ENCODE data around the gene LRRC15.
A peak's percentile ranks its signal among the peaks of the same experiment; 100 is the strongest.

The LRRC15 gene

GRCh38 chr3:194344012-194344411, 25.5 kb downstream of the LRRC15 start:
- DNase-seq (no peak), ATAC-seq (replicated peaks) (peak; percentile 76 to 83)
- H3K4me1 Mint-ChIP-seq, result peaks cover 0 to 5% of the 10 kb centered on the region in 2 donors
- H3K27ac Mint-ChIP-seq, result no peak overlapping the region
- no peaks in the 10 kb centered on the region for H3K9me3 Mint-ChIP-seq
- H3K36me3 Mint-ChIP-seq, result no peaks in the 10 kb centered on the region
- H3K4me3 Mint-ChIP-seq, result no peak overlapping the region
- peaks cover 25 to 44% of the 10 kb centered on the region in 2 donors for H3K27me3 Mint-ChIP-seq

DNA sequence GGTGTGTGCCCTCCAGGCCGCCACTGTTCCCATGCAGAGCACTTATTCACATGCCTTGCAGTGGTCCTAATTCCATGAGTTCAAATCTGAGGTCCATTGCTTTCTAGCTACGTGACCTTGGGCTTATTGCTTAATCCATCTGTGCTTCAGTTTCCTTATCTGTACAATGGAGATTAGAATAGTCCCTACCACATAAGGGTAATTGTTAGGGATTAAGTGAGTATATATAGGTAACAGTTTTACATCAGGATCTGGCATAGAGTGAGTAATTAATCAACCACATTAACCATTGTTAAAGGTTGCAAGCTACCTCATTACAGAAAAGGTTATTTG, 26.0 kb downstream of the LRRC15 start:
- no peak overlapping the region for H3K27ac Mint-ChIP-seq
- ATAC-seq (replicated peaks), result peak in 1 of 2 donors; percentile 20
- H3K4me3 Mint-ChIP-seq, result no peak overlapping the region
- DNase-seq, result no peak
- no peaks in the 10 kb centered on the region for H3K9me3 Mint-ChIP-seq
- H3K4me1 Mint-ChIP-seq, result peaks cover 0 to 5% of the 10 kb centered on the region in 2 donors
- peaks cover 25 to 42% of the 10 kb centered on the region in 2 donors for H3K27me3 Mint-ChIP-seq
- no peaks in the 10 kb centered on the region for H3K36me3 Mint-ChIP-seq

DNA sequence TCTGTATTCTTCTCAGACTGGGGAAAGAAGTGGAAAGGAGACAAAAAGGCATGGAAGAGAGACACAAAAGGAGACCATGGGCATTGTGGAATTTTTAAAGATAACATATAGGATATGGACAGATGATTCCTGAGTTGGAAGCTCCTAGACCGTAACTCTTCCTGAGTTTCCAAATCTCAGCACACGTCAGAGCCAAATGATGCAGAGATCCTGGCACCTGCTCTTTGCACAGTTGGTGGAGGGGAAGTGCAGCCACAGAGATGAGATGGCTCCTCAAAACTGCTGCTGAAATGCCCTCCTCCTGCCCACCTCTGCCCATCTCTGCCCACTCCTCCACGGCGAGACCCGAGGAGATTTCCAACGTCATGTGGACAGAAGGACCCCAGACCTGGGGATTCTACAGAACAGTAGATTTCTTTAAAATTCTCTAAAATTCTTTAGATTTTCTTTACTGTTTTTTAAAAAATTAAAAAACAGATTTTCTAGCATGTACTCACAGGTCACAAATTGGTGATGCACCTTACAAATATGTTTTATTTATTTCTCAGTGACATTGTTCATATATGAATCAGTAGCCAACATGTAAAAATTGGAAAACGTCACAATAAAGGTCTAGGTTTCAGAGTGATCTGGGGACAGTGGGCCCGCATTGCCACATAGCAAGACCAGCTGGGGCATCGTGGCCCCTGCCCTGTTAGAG, 26.5 kb downstream of the LRRC15 start:
- Mint-ChIP-seq H3K4me3 (no peak overlapping the region), H3K27ac (no peak overlapping the region), H3K36me3 (no peaks in the 10 kb centered on the region), H3K9me3 (no peaks in the 10 kb centered on the region), H3K4me1 (peaks cover 0 to 5% of the 10 kb centered on the region in 2 donors), H3K27me3 (peaks cover 25 to 38% of the 10 kb centered on the region in 2 donors)
- no peak for DNase-seq
- ATAC-seq (replicated peaks), result no peak

- H3K27me3 Mint-ChIP-seq, result peaks cover 36 to 41% of the 10 kb centered on the region in 2 donors
- no peak overlapping the region for H3K27ac Mint-ChIP-seq
- H3K9me3 Mint-ChIP-seq, result no peaks in the 10 kb centered on the region
- peaks cover 0 to 5% of the 10 kb centered on the region in 2 donors for H3K4me1 Mint-ChIP-seq
- no peak overlapping the region for H3K4me3 Mint-ChIP-seq
- H3K36me3 Mint-ChIP-seq, result no peaks in the 10 kb centered on the region
- ATAC-seq (replicated peaks) (no peak), DNase-seq (no peak)
Observed at GRCh38 chr3:194340757-194341400, 28.7 kb downstream of the LRRC15 start.

DNA sequence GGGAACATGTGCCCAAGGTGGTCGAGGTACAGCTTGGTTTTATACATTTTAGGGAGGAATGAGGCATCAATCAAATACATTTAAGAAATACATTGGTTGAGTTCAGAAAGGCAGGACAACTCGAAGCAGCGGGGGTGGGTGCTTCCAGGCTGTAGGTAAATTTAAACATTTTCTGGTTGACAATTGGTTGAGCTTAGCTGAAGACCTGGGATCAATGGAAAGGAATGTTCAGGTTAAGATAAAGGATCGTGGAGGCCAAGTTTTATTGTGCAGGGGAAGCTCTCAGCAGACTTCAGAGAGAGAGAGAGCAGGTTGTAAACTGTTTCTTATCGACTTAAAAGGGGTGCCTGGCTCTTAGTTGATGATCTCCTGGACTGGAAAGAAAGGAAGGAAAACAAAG, 29.7 kb downstream of the LRRC15 start:
- Mint-ChIP-seq H3K27ac (no peak overlapping the region), H3K36me3 (no peaks in the 10 kb centered on the region), H3K4me3 (no peak overlapping the region), H3K4me1 (peaks cover 0 to 5% of the 10 kb centered on the region in 2 donors), H3K27me3 (peaks cover 30 to 36% of the 10 kb centered on the region in 2 donors), H3K9me3 (no peaks in the 10 kb centered on the region)
- no peak for DNase-seq
- ATAC-seq (replicated peaks), result no peak

DNA sequence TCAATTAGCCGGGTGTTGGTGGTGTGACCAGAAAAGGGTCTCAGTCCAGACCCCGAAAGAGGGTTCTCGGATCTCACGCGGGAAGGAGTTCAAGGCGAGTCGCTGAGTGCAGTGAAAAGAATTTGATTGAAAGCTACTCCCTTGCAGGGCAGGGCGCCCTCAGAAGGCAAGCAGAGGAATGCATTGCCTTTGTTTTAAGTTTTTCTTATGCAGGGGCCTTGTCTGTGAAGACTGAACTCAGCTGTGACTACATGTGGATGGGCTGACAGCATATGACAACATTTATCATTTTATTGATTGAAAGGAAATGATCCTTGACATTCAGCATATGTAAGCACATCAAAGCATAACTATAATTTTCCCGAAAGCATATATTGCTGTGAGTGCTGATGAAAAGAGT, 30.2 kb downstream of the LRRC15 start:
- Mint-ChIP-seq H3K4me3 (no peak overlapping the region), H3K36me3 (no peaks in the 10 kb centered on the region), H3K27me3 (peaks cover 29 to 37% of the 10 kb centered on the region in 2 donors), H3K4me1 (peaks cover 0 to 5% of the 10 kb centered on the region in 2 donors), H3K27ac (no peak overlapping the region), H3K9me3 (no peaks in the 10 kb centered on the region)
- ATAC-seq (replicated peaks), result no peak
- no peak for DNase-seq

- Mint-ChIP-seq H3K4me3 (no peak overlapping the region), H3K4me1 (peaks cover 5% of the 10 kb centered on the region in 2 donors), H3K36me3 (no peaks in the 10 kb centered on the region), H3K9me3 (no peaks in the 10 kb centered on the region), H3K27me3 (peaks cover 32 to 43% of the 10 kb centered on the region in 2 donors), H3K27ac (no peak overlapping the region)
- ATAC-seq (replicated peaks), result no peak
- DNase-seq, result no peak
Observed at GRCh38 chr3:194337965-194338753, 31.4 kb downstream of the LRRC15 start.

- H3K4me1 Mint-ChIP-seq, result peaks cover 0 to 5% of the 10 kb centered on the region in 2 donors
Observed at GRCh38 chr3:194336601-194337355, 32.8 kb downstream of the LRRC15 start.

GRCh38 chr3:194333981-194334320, 35.6 kb downstream of the LRRC15 start:
- H3K4me1 Mint-ChIP-seq, result peaks cover 0 to 5% of the 10 kb centered on the region in 2 donors
- peak overlapping the region; percentile 78 to 82 for H3K4me3 Mint-ChIP-seq
- no peak for ATAC-seq (replicated peaks)
- no peak overlapping the region for H3K27ac Mint-ChIP-seq
- no peaks in the 10 kb centered on the region for H3K36me3 Mint-ChIP-seq
- DNase-seq, result no peak
- no peaks in the 10 kb centered on the region for H3K9me3 Mint-ChIP-seq
- peaks cover 36 to 45% of the 10 kb centered on the region in 2 donors for H3K27me3 Mint-ChIP-seq

More at GRCh38 chr3:194336601-194337355, 32.8 kb downstream of the LRRC15 start:
- H3K36me3 Mint-ChIP-seq, result no peaks in the 10 kb centered on the region
- no peak overlapping the region for H3K4me3 Mint-ChIP-seq
- no peak overlapping the region for H3K27ac Mint-ChIP-seq
- ATAC-seq (replicated peaks) (no peak), DNase-seq (no peak)
- no peaks in the 10 kb centered on the region for H3K9me3 Mint-ChIP-seq
- peaks cover 35 to 46% of the 10 kb centered on the region in 2 donors for H3K27me3 Mint-ChIP-seq

DNA sequence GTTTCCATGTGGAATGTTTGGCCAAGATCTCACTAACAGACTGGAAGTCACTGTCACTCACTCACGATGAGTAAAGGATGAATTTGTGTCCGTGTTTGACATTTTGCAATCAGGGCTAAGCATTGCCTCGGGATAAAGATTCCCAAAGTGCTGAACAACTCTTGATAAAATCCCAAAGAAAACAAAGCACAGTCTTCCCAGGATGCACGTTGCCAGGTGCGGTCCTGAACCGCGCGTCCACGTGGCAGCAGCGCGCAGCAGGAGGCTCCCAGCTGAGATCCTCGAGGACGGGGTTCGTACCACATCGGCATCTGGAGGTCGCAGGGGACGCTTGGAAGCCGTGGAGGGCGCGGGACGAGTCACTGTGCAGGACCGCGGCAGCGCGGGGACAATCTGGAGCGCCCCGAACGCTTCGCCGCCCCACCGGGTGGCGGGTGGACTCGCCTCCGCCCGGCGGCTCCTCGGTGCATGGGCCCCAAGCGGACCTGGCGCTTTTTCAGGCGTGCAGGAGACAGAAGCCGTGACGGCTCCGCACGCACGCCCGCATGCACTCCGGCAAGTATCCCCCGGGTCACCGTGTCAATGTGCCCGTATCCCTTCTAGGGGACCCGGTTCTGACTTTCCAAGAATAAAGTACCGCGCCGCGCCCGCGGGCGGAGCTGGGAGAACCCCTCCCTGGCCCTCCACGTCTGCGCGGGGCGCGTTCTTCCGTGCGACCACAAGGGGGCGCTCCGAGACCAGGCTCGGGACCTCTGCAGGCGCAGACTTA, 36.1 kb downstream of the LRRC15 start:
- peak overlapping the region; percentile 85 for H3K27ac Mint-ChIP-seq
- peak; percentile 97 to 98 for ATAC-seq (replicated peaks)
- no peaks in the 10 kb centered on the region for H3K9me3 Mint-ChIP-seq
- peaks cover 0 to 5% of the 10 kb centered on the region in 2 donors for H3K4me1 Mint-ChIP-seq
- H3K4me3 Mint-ChIP-seq, result peak overlapping the region; percentile 78 to 82
- DNase-seq, result peak; percentile 81
- H3K27me3 Mint-ChIP-seq, result peaks cover 36 to 45% of the 10 kb centered on the region in 2 donors
- no peaks in the 10 kb centered on the region for H3K36me3 Mint-ChIP-seq

GRCh38 chr3:194332858-194333211, 36.7 kb downstream of the LRRC15 start:
- ATAC-seq (replicated peaks), result no peak
- peak overlapping the region in 1 of 2 donors; percentile 39 for H3K4me3 Mint-ChIP-seq
- H3K36me3 Mint-ChIP-seq, result no peaks in the 10 kb centered on the region
- H3K4me1 Mint-ChIP-seq, result peaks cover 0 to 5% of the 10 kb centered on the region in 2 donors
- DNase-seq, result no peak
- H3K9me3 Mint-ChIP-seq, result no peaks in the 10 kb centered on the region
- no peak overlapping the region for H3K27ac Mint-ChIP-seq
- H3K27me3 Mint-ChIP-seq, result peaks cover 36 to 45% of the 10 kb centered on the region in 2 donors

DNA sequence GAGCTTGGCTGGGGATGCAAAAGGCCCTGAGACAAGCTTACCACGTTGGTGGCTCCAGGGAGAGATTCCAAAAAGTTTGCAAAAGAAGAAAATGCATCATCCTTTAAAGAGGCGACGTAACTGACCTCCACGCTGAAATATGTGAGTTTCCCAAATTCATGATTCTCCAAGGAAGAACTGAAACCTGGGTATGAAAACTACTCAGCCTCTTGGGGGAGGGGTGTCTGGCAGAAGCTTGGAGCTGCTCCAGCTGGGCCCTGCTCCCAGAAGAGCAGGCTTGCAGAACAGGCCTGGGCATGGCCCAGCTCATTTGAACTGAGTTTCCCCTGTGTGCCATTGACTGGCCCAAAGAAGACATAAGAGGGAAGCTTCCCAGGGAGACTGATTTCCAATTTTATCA, 39.0 kb downstream of the LRRC15 start:
- Mint-ChIP-seq H3K4me3 (no peak overlapping the region), H3K4me1 (peaks cover 0 to 5% of the 10 kb centered on the region in 2 donors), H3K27me3 (peaks cover 26 to 32% of the 10 kb centered on the region in 2 donors), H3K9me3 (no peaks in the 10 kb centered on the region), H3K27ac (no peak overlapping the region), H3K36me3 (no peaks in the 10 kb centered on the region)
- DNase-seq (no peak), ATAC-seq (replicated peaks) (no peak)

GRCh38 chr3:194330160-194330559, 39.4 kb downstream of the LRRC15 start:
- no peak for ATAC-seq (replicated peaks)
- H3K4me3 Mint-ChIP-seq, result no peak overlapping the region
- H3K4me1 Mint-ChIP-seq, result peaks cover 0 to 5% of the 10 kb centered on the region in 2 donors
- no peak for DNase-seq
- H3K36me3 Mint-ChIP-seq, result no peaks in the 10 kb centered on the region
- H3K27ac Mint-ChIP-seq, result no peak overlapping the region
- H3K9me3 Mint-ChIP-seq, result no peaks in the 10 kb centered on the region
- peaks cover 26 to 32% of the 10 kb centered on the region in 2 donors for H3K27me3 Mint-ChIP-seq

Data from stimulated activated naive B cell treated with anti-CD40 and anti-IgM and Interleukin-4, amounts not matched to agents 10 μg/mL and 1 μg/mL and 100 μg/mL, for 72 hours (primary cell).